Measurements from ENCODE around the gene SYNGR1.
A peak's percentile ranks its signal among the peaks of the same experiment; 100 is the strongest.

The SYNGR1 gene

GRCh38 chr22:39431216-39431801 lies 81.5 kb downstream of the SYNGR1 start:
- H3K36me3 ChIP-seq (ENCODE audit: insufficient read depth): no peaks in the 10 kb centered on the region
- H3K79me2 ChIP-seq (ENCODE audit: insufficient read depth, low read depth): 0 out of 2 replicates have a peak, but pooled peaks cover 13% of the 10 kb centered on the region
- no peak overlapping the region for H2AFZ ChIP-seq (ENCODE audit: low read depth)
- H3K9ac ChIP-seq: peak overlapping the region; percentile 51; the same call in 1 of the 2 replicates
- H3K27me3 ChIP-seq (ENCODE audit: insufficient read depth, low read depth): no peaks in the 10 kb centered on the region
- H4K20me1 ChIP-seq (ENCODE audit: insufficient read depth): no peaks in the 10 kb centered on the region
- H3K27ac ChIP-seq: peak overlapping the region; percentile 84
- peaks cover 100% of the 10 kb centered on the region for H3K4me1 ChIP-seq (ENCODE audit: low read depth, poor library complexity, severe bottlenecking)
- peak overlapping the region; percentile 83 for H3K4me2 ChIP-seq
- no peak for TF ChIP-seq CTCF (conservative IDR thresholded peaks at IDR 0.05; ENCODE audit: low read depth, low read length)
- no peak overlapping the region for H3K4me3 ChIP-seq (IDR thresholded peaks at IDR 0.05; ENCODE audit: insufficient read depth, low read depth, low read length)

GRCh38 chr22:39431821-39432251 lies 82.0 kb downstream of the SYNGR1 start:
- Histone ChIP-seq H3K36me3 (ENCODE audit: insufficient read depth) (no peaks in the 10 kb centered on the region), H3K27me3 (ENCODE audit: insufficient read depth, low read depth) (no peaks in the 10 kb centered on the region), H3K4me1 (ENCODE audit: low read depth, poor library complexity, severe bottlenecking) (peaks cover 100% of the 10 kb centered on the region), H3K9ac (peak overlapping the region; percentile 51; the same call in 1 of the 2 replicates), H3K79me2 (ENCODE audit: insufficient read depth, low read depth) (0 out of 2 replicates have a peak, but pooled peaks cover 13% of the 10 kb centered on the region), H3K27ac (peak overlapping the region; percentile 84), H2AFZ (ENCODE audit: low read depth) (no peak overlapping the region), H3K4me2 (peak overlapping the region; percentile 83), H4K20me1 (ENCODE audit: insufficient read depth) (no peaks in the 10 kb centered on the region), H3K4me3 (IDR thresholded peaks at IDR 0.05; ENCODE audit: insufficient read depth, low read depth, low read length) (no peak overlapping the region)
- no peak for TF ChIP-seq CTCF (conservative IDR thresholded peaks at IDR 0.05; ENCODE audit: low read depth, low read length)

GRCh38 chr22:39432361-39432811 lies 82.6 kb downstream of the SYNGR1 start:
- no peak overlapping the region for H3K4me3 ChIP-seq (IDR thresholded peaks at IDR 0.05; ENCODE audit: insufficient read depth, low read depth, low read length)
- no peak overlapping the region for H2AFZ ChIP-seq (ENCODE audit: low read depth)
- peak overlapping the region; percentile 84 for H3K27ac ChIP-seq
- 0 out of 2 replicates have a peak, but pooled peaks cover 13% of the 10 kb centered on the region for H3K79me2 ChIP-seq (ENCODE audit: insufficient read depth, low read depth)
- H3K4me1 ChIP-seq (ENCODE audit: low read depth, poor library complexity, severe bottlenecking): peaks cover 100% of the 10 kb centered on the region
- H3K36me3 ChIP-seq (ENCODE audit: insufficient read depth): no peaks in the 10 kb centered on the region
- H3K4me2 ChIP-seq: peak overlapping the region; percentile 83
- no peaks in the 10 kb centered on the region for H4K20me1 ChIP-seq (ENCODE audit: insufficient read depth)
- H3K27me3 ChIP-seq (ENCODE audit: insufficient read depth, low read depth): no peaks in the 10 kb centered on the region
- no peak for TF ChIP-seq CTCF (conservative IDR thresholded peaks at IDR 0.05; ENCODE audit: low read depth, low read length)
- H3K9ac ChIP-seq: peak overlapping the region; percentile 51; the same call in 1 of the 2 replicates

- Histone ChIP-seq H3K27ac (no peak overlapping the region; the same call in 1 of the 2 replicates), H3K4me3 (IDR thresholded peaks at IDR 0.05; ENCODE audit: insufficient read depth, low read depth, low read length) (no peak overlapping the region), H3K9ac (no peak overlapping the region), H3K27me3 (ENCODE audit: insufficient read depth, low read depth) (no peaks in the 10 kb centered on the region), H4K20me1 (ENCODE audit: insufficient read depth) (no peaks in the 10 kb centered on the region), H3K79me2 (ENCODE audit: insufficient read depth, low read depth) (0 out of 2 replicates have a peak, but pooled peaks cover 13% of the 10 kb centered on the region), H3K4me2 (no peak overlapping the region; the same call in 1 of the 2 replicates), H3K4me1 (ENCODE audit: low read depth, poor library complexity, severe bottlenecking) (peaks cover 96% of the 10 kb centered on the region), H3K36me3 (ENCODE audit: insufficient read depth) (no peaks in the 10 kb centered on the region), H2AFZ (ENCODE audit: low read depth) (no peak overlapping the region)
- no peak for TF ChIP-seq CTCF (conservative IDR thresholded peaks at IDR 0.05; ENCODE audit: low read depth, low read length)
These were observed 83.9 kb downstream of the SYNGR1 start for GRCh38 chr22:39433476-39434242.

All from KMS-11 (cell line).